ENCODE measurements around the gene SOX3. TPM values are rescaled to one million over a fixed set of nuclear protein-coding genes. Genes with fewer than 3 reads are reported as not detected.
A peak's percentile ranks its signal among the peaks of the same experiment; 100 is the strongest.

SOX3 gene
- total RNA-seq = not detected

- Histone ChIP-seq H3K27me3 (ENCODE audit: control insufficient read depth in 3 of 3, insufficient read depth in 3 of 3, low read length in 3 of 3) (peaks cover 55 to 67% (median 60%) of the 10 kb centered on the region in 3 donors), H3K4me3 (ENCODE audit: low read length in 3 of 3) (peak within 1 kb of the TSS in 2 of 3 donors; percentile 27 to 52), H3K9ac (ENCODE audit: low read depth in 1 of 3, low read length in 3 of 3) (no peak within 1 kb of the TSS), H3K36me3 (ENCODE audit: control insufficient read depth in 3 of 3, insufficient read depth in 3 of 3, low read length in 3 of 3) (no peaks in the 10 kb centered on the region), H3K4me1 (ENCODE audit: control insufficient read depth in 3 of 3, insufficient read depth in 3 of 3, low read length in 3 of 3) (peaks cover 17 to 36% (median 27%) of the 10 kb centered on the region in 3 donors), H3K27ac (ENCODE audit: low read depth, low read length) (no peak within 1 kb of the TSS), H3K9me3 (ENCODE audit: control insufficient read depth in 3 of 3, low read length in 3 of 3) (no peaks in the 10 kb centered on the region)
Measured at GRCh38 chrX:140504371-140505324, at the start of gene SOX3. TSS of gene SOX3 (minus strand) at chrX:140505069. CDS start at chrX:140505060, 9 bp downstream.

GRCh38 chrX:140548985-140549384 is 44.1 kb upstream of the SOX3 start:
- no peak overlapping the region for H3K4me3 ChIP-seq (ENCODE audit: low read length in 3 of 3)
- no peaks in the 10 kb centered on the region for H3K4me1 ChIP-seq (ENCODE audit: control insufficient read depth in 3 of 3, insufficient read depth in 3 of 3, low read length in 3 of 3)
- H3K27ac ChIP-seq (ENCODE audit: low read depth, low read length) = no peak overlapping the region
- H3K9ac ChIP-seq (ENCODE audit: low read depth in 1 of 3, low read length in 3 of 3) = no peak overlapping the region
- no peaks in the 10 kb centered on the region for H3K36me3 ChIP-seq (ENCODE audit: control insufficient read depth in 3 of 3, insufficient read depth in 3 of 3, low read length in 3 of 3)
- peaks cover 0 to under 1% (median 0%) of the 10 kb centered on the region in 3 donors for H3K9me3 ChIP-seq (ENCODE audit: control insufficient read depth in 3 of 3, low read length in 3 of 3)
- H3K27me3 ChIP-seq (ENCODE audit: control insufficient read depth in 3 of 3, insufficient read depth in 3 of 3, low read length in 3 of 3) = peaks cover 0 to under 1% (median 0%) of the 10 kb centered on the region in 3 donors

- Histone ChIP-seq H3K27me3 (ENCODE audit: control insufficient read depth in 3 of 3, insufficient read depth in 3 of 3, low read length in 3 of 3) (peaks cover 0 to 6% (median 0%) of the 10 kb centered on the region in 3 donors), H3K9me3 (ENCODE audit: control insufficient read depth in 3 of 3, low read length in 3 of 3) (no peaks in the 10 kb centered on the region), H3K4me3 (ENCODE audit: low read length in 3 of 3) (no peak overlapping the region), H3K9ac (ENCODE audit: low read depth in 1 of 3, low read length in 3 of 3) (no peak overlapping the region), H3K4me1 (ENCODE audit: control insufficient read depth in 3 of 3, insufficient read depth in 3 of 3, low read length in 3 of 3) (no peaks in the 10 kb centered on the region), H3K36me3 (ENCODE audit: control insufficient read depth in 3 of 3, insufficient read depth in 3 of 3, low read length in 3 of 3) (no peaks in the 10 kb centered on the region), H3K27ac (ENCODE audit: low read depth, low read length) (no peak overlapping the region)
Measured at GRCh38 chrX:140526171-140526570, 21.3 kb upstream of the SOX3 start.

- Histone ChIP-seq H3K27me3 (ENCODE audit: control insufficient read depth in 3 of 3, insufficient read depth in 3 of 3, low read length in 3 of 3) (peaks cover 0 to 6% (median 0%) of the 10 kb centered on the region in 3 donors), H3K27ac (ENCODE audit: low read depth, low read length) (no peak overlapping the region), H3K9me3 (ENCODE audit: control insufficient read depth in 3 of 3, low read length in 3 of 3) (no peaks in the 10 kb centered on the region), H3K4me3 (ENCODE audit: low read length in 3 of 3) (no peak overlapping the region), H3K36me3 (ENCODE audit: control insufficient read depth in 3 of 3, insufficient read depth in 3 of 3, low read length in 3 of 3) (no peaks in the 10 kb centered on the region), H3K9ac (ENCODE audit: low read depth in 1 of 3, low read length in 3 of 3) (no peak overlapping the region), H3K4me1 (ENCODE audit: control insufficient read depth in 3 of 3, insufficient read depth in 3 of 3, low read length in 3 of 3) (no peaks in the 10 kb centered on the region)
Measured at GRCh38 chrX:140525448-140525847, 20.6 kb upstream of the SOX3 start.

GRCh38 chrX:140524556-140524955 is 19.7 kb upstream of the SOX3 start:
- H3K9me3 ChIP-seq (ENCODE audit: control insufficient read depth in 3 of 3, low read length in 3 of 3) = no peaks in the 10 kb centered on the region
- H3K36me3 ChIP-seq (ENCODE audit: control insufficient read depth in 3 of 3, insufficient read depth in 3 of 3, low read length in 3 of 3) = no peaks in the 10 kb centered on the region
- no peak overlapping the region for H3K4me3 ChIP-seq (ENCODE audit: low read length in 3 of 3)
- no peak overlapping the region for H3K27ac ChIP-seq (ENCODE audit: low read depth, low read length)
- no peaks in the 10 kb centered on the region for H3K27me3 ChIP-seq (ENCODE audit: control insufficient read depth in 3 of 3, insufficient read depth in 3 of 3, low read length in 3 of 3)
- no peak overlapping the region for H3K9ac ChIP-seq (ENCODE audit: low read depth in 1 of 3, low read length in 3 of 3)
- no peaks in the 10 kb centered on the region for H3K4me1 ChIP-seq (ENCODE audit: control insufficient read depth in 3 of 3, insufficient read depth in 3 of 3, low read length in 3 of 3)

- Histone ChIP-seq H3K4me3 (ENCODE audit: low read length in 3 of 3) (no peak overlapping the region), H3K9ac (ENCODE audit: low read depth in 1 of 3, low read length in 3 of 3) (no peak overlapping the region), H3K36me3 (ENCODE audit: control insufficient read depth in 3 of 3, insufficient read depth in 3 of 3, low read length in 3 of 3) (no peaks in the 10 kb centered on the region), H3K27ac (ENCODE audit: low read depth, low read length) (no peak overlapping the region), H3K4me1 (ENCODE audit: control insufficient read depth in 3 of 3, insufficient read depth in 3 of 3, low read length in 3 of 3) (no peaks in the 10 kb centered on the region), H3K27me3 (ENCODE audit: control insufficient read depth in 3 of 3, insufficient read depth in 3 of 3, low read length in 3 of 3) (peaks cover 0 to 4% (median 0%) of the 10 kb centered on the region in 3 donors), H3K9me3 (ENCODE audit: control insufficient read depth in 3 of 3, low read length in 3 of 3) (no peaks in the 10 kb centered on the region)
Measured at GRCh38 chrX:140521393-140521792, 16.5 kb upstream of the SOX3 start.

- peaks cover 13 to 28% (median 14%) of the 10 kb centered on the region in 3 donors for H3K27me3 ChIP-seq (ENCODE audit: control insufficient read depth in 3 of 3, insufficient read depth in 3 of 3, low read length in 3 of 3)
Measured at GRCh38 chrX:140514554-140514953, 9.7 kb upstream of the SOX3 start.

GRCh38 chrX:140510895-140511295 is 6.0 kb upstream of the SOX3 start:
- Histone ChIP-seq H3K27me3 (ENCODE audit: control insufficient read depth in 3 of 3, insufficient read depth in 3 of 3, low read length in 3 of 3) (peaks cover 43 to 52% (median 48%) of the 10 kb centered on the region in 3 donors), H3K4me1 (ENCODE audit: control insufficient read depth in 3 of 3, insufficient read depth in 3 of 3, low read length in 3 of 3) (peaks cover 17 to 26% (median 19%) of the 10 kb centered on the region in 3 donors), H3K4me3 (ENCODE audit: low read length in 3 of 3) (no peak overlapping the region), H3K9ac (ENCODE audit: low read depth in 1 of 3, low read length in 3 of 3) (no peak overlapping the region), H3K9me3 (ENCODE audit: control insufficient read depth in 3 of 3, low read length in 3 of 3) (no peaks in the 10 kb centered on the region), H3K27ac (ENCODE audit: low read depth, low read length) (no peak overlapping the region), H3K36me3 (ENCODE audit: control insufficient read depth in 3 of 3, insufficient read depth in 3 of 3, low read length in 3 of 3) (no peaks in the 10 kb centered on the region)

More at GRCh38 chrX:140514554-140514953, 9.7 kb upstream of the SOX3 start:
- H3K9me3 ChIP-seq (ENCODE audit: control insufficient read depth in 3 of 3, low read length in 3 of 3) = no peaks in the 10 kb centered on the region
- H3K36me3 ChIP-seq (ENCODE audit: control insufficient read depth in 3 of 3, insufficient read depth in 3 of 3, low read length in 3 of 3) = no peaks in the 10 kb centered on the region
- H3K4me3 ChIP-seq (ENCODE audit: low read length in 3 of 3) = no peak overlapping the region
- H3K9ac ChIP-seq (ENCODE audit: low read depth in 1 of 3, low read length in 3 of 3) = no peak overlapping the region
- H3K27ac ChIP-seq (ENCODE audit: low read depth, low read length) = no peak overlapping the region
- H3K4me1 ChIP-seq (ENCODE audit: control insufficient read depth in 3 of 3, insufficient read depth in 3 of 3, low read length in 3 of 3) = no peaks in the 10 kb centered on the region

GRCh38 chrX:140510306-140510676 is 5.4 kb upstream of the SOX3 start:
- no peaks in the 10 kb centered on the region for H3K36me3 ChIP-seq (ENCODE audit: control insufficient read depth in 3 of 3, insufficient read depth in 3 of 3, low read length in 3 of 3)
- no peaks in the 10 kb centered on the region for H3K9me3 ChIP-seq (ENCODE audit: control insufficient read depth in 3 of 3, low read length in 3 of 3)
- no peak overlapping the region for H3K9ac ChIP-seq (ENCODE audit: low read depth in 1 of 3, low read length in 3 of 3)
- H3K27me3 ChIP-seq (ENCODE audit: control insufficient read depth in 3 of 3, insufficient read depth in 3 of 3, low read length in 3 of 3) = peaks cover 48 to 58% (median 53%) of the 10 kb centered on the region in 3 donors
- H3K4me3 ChIP-seq (ENCODE audit: low read length in 3 of 3) = no peak overlapping the region
- peaks cover 17 to 32% (median 24%) of the 10 kb centered on the region in 3 donors for H3K4me1 ChIP-seq (ENCODE audit: control insufficient read depth in 3 of 3, insufficient read depth in 3 of 3, low read length in 3 of 3)
- no peak overlapping the region for H3K27ac ChIP-seq (ENCODE audit: low read depth, low read length)
